Measurements from ENCODE around the gene SGCE.

Gene SGCE

DNA sequence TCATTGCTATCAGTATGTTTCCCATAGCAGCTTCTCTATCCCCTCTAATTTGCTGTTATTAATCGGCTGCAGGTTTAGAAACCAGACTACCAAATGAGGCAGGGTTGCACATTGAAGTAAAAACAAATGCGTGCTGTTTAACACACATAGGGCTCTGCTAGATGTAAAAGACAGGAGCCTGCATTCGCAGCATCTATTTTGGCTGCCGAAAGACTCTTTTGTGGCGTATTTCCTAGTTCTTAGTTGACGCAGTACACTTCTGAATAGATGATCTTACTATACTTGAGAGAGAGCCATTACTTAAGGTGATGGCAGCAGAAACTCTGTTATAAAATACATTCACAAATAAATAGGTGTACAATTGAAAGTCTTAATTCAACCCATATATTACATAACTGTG, 21.4 kb downstream of the SGCE start:
- no peak for ATAC-seq

DNA sequence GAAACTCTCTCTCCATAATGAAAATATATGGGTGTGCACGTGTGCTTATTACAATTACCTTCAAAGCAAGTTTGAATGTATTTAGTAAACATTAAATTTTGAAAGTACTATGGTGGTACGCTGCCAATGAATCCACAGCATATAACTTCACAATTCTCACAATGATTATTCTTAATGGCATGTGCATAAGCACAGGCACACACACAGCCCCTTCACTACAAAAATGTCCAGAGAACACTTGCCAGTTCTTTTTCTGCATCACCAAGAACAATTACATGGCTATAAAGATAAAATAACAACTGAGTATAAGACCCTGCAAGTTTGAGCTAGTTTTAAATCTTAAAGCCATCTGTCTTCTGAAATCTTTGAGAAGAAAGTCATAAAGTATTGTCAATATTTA, 22.2 kb downstream of the SGCE start:
- TF ChIP-seq, protein P1, sequence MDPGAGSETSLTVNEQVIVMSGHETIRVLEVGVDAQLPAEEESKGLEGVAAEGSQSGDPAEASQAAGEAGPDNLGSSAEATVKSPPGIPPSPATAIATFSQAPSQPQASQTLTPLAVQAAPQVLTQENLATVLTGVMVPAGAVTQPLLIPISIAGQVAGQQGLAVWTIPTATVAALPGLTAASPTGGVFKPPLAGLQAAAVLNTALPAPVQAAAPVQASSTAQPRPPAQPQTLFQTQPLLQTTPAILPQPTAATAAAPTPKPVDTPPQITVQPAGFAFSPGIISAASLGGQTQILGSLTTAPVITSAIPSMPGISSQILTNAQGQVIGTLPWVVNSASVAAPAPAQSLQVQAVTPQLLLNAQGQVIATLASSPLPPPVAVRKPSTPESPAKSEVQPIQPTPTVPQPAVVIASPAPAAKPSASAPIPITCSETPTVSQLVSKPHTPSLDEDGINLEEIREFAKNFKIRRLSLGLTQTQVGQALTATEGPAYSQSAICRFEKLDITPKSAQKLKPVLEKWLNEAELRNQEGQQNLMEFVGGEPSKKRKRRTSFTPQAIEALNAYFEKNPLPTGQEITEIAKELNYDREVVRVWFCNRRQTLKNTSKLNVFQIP (CRISPR knock-in tag; IDR thresholded peaks at IDR 0.05; ENCODE audit: borderline replicate concordance, low read depth) = no peak
- no peak for TF ChIP-seq ARNTL (CRISPR knock-in tag; IDR thresholded peaks at IDR 0.05; ENCODE audit: borderline replicate concordance, low read depth)
- no peak for ATAC-seq

More for the DNA sequence above, 21.4 kb downstream of the SGCE start:
- TF ChIP-seq PPARA (CRISPR knock-in tag; IDR thresholded peaks at IDR 0.05; ENCODE audit: borderline replicate concordance) = no peak
- no peak for TF ChIP-seq ARNTL (CRISPR knock-in tag; IDR thresholded peaks at IDR 0.05; ENCODE audit: borderline replicate concordance, low read depth)
- TF ChIP-seq ZNF565 (CRISPR knock-in tag; conservative IDR thresholded peaks at IDR 0.05; ENCODE audit: low read depth) = no peak
- no peak for TF ChIP-seq ZNF70 (CRISPR knock-in tag; IDR thresholded peaks at IDR 0.05)
- no peak for TF ChIP-seq ZNF8 (CRISPR knock-in tag; IDR thresholded peaks at IDR 0.05)
- no peak for TF ChIP-seq OSR1 (CRISPR knock-in tag; IDR thresholded peaks at IDR 0.05)
- TF ChIP-seq, protein P2, sequence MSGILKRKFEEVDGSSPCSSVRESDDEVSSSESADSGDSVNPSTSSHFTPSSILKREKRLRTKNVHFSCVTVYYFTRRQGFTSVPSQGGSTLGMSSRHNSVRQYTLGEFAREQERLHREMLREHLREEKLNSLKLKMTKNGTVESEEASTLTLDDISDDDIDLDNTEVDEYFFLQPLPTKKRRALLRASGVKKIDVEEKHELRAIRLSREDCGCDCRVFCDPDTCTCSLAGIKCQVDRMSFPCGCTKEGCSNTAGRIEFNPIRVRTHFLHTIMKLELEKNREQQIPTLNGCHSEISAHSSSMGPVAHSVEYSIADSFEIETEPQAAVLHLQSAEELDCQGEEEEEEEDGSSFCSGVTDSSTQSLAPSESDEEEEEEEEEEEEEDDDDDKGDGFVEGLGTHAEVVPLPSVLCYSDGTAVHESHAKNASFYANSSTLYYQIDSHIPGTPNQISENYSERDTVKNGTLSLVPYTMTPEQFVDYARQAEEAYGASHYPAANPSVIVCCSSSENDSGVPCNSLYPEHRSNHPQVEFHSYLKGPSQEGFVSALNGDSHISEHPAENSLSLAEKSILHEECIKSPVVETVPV (CRISPR knock-in tag; IDR thresholded peaks at IDR 0.05) = no peak
- TF ChIP-seq, protein P3, sequence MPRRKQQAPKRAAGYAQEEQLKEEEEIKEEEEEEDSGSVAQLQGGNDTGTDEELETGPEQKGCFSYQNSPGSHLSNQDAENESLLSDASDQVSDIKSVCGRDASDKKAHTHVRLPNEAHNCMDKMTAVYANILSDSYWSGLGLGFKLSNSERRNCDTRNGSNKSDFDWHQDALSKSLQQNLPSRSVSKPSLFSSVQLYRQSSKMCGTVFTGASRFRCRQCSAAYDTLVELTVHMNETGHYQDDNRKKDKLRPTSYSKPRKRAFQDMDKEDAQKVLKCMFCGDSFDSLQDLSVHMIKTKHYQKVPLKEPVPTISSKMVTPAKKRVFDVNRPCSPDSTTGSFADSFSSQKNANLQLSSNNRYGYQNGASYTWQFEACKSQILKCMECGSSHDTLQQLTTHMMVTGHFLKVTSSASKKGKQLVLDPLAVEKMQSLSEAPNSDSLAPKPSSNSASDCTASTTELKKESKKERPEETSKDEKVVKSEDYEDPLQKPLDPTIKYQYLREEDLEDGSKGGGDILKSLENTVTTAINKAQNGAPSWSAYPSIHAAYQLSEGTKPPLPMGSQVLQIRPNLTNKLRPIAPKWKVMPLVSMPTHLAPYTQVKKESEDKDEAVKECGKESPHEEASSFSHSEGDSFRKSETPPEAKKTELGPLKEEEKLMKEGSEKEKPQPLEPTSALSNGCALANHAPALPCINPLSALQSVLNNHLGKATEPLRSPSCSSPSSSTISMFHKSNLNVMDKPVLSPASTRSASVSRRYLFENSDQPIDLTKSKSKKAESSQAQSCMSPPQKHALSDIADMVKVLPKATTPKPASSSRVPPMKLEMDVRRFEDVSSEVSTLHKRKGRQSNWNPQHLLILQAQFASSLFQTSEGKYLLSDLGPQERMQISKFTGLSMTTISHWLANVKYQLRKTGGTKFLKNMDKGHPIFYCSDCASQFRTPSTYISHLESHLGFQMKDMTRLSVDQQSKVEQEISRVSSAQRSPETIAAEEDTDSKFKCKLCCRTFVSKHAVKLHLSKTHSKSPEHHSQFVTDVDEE (CRISPR knock-in tag; IDR thresholded peaks at IDR 0.05) = no peak
- no peak for TF ChIP-seq ZFP3 (CRISPR knock-in tag; IDR thresholded peaks at IDR 0.05)
- TF ChIP-seq, protein P4, sequence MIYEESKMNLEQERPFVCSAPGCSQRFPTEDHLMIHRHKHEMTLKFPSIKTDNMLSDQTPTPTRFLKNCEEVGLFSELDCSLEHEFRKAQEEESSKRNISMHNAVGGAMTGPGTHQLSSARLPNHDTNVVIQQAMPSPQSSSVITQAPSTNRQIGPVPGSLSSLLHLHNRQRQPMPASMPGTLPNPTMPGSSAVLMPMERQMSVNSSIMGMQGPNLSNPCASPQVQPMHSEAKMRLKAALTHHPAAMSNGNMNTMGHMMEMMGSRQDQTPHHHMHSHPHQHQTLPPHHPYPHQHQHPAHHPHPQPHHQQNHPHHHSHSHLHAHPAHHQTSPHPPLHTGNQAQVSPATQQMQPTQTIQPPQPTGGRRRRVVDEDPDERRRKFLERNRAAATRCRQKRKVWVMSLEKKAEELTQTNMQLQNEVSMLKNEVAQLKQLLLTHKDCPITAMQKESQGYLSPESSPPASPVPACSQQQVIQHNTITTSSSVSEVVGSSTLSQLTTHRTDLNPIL (CRISPR knock-in tag; IDR thresholded peaks at IDR 0.05; ENCODE audit: low read depth) = no peak
- TF ChIP-seq RARB (CRISPR knock-in tag; IDR thresholded peaks at IDR 0.05) = no peak
- no peak for TF ChIP-seq ZC3H10 (CRISPR knock-in tag; IDR thresholded peaks at IDR 0.05)
- no peak for TF ChIP-seq GLIS3 (CRISPR knock-in tag; IDR thresholded peaks at IDR 0.05)
- TF ChIP-seq, protein P1 (CRISPR knock-in tag; IDR thresholded peaks at IDR 0.05; ENCODE audit: borderline replicate concordance, low read depth) = no peak
- no peak for TF ChIP-seq ISL1 (CRISPR knock-in tag; IDR thresholded peaks at IDR 0.05)
- TF ChIP-seq SNAI2 (CRISPR knock-in tag; IDR thresholded peaks at IDR 0.05) = no peak
- TF ChIP-seq, protein P5, sequence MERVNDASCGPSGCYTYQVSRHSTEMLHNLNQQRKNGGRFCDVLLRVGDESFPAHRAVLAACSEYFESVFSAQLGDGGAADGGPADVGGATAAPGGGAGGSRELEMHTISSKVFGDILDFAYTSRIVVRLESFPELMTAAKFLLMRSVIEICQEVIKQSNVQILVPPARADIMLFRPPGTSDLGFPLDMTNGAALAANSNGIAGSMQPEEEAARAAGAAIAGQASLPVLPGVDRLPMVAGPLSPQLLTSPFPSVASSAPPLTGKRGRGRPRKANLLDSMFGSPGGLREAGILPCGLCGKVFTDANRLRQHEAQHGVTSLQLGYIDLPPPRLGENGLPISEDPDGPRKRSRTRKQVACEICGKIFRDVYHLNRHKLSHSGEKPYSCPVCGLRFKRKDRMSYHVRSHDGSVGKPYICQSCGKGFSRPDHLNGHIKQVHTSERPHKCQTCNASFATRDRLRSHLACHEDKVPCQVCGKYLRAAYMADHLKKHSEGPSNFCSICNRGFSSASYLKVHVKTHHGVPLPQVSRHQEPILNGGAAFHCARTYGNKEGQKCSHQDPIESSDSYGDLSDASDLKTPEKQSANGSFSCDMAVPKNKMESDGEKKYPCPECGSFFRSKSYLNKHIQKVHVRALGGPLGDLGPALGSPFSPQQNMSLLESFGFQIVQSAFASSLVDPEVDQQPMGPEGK (CRISPR knock-in tag; IDR thresholded peaks at IDR 0.05; ENCODE audit: borderline replicate concordance) = no peak
- no peak for TF ChIP-seq TCF4 (CRISPR knock-in tag; IDR thresholded peaks at IDR 0.05; ENCODE audit: borderline replicate concordance)
- TF ChIP-seq BACH2 (CRISPR knock-in tag; IDR thresholded peaks at IDR 0.05; ENCODE audit: borderline replicate concordance) = no peak
- no peak for TF ChIP-seq ZFP30 (CRISPR knock-in tag; IDR thresholded peaks at IDR 0.05)

DNA sequence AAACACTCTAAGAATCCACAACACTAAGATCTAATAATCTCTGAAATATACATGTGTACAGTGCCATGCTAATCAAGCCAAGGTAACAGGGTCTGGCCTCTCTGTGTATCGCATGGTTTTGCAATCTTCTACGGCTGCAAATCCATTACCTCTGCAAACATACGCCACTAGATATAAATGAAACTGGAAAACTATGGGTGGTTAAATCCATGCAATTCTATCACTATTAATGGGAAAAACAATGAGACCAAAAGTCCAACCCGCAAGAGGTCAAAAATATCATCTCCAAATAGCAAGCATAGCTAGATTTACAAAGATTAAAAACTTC, 23.0 kb downstream of the SGCE start:
- no peak for ATAC-seq
- TF ChIP-seq, protein P3 (CRISPR knock-in tag; IDR thresholded peaks at IDR 0.05) = no peak
- no peak for TF ChIP-seq GLIS3 (CRISPR knock-in tag; IDR thresholded peaks at IDR 0.05)
- no peak for TF ChIP-seq BACH2 (CRISPR knock-in tag; IDR thresholded peaks at IDR 0.05; ENCODE audit: borderline replicate concordance)
- TF ChIP-seq, protein P2 (CRISPR knock-in tag; IDR thresholded peaks at IDR 0.05) = no peak
- no peak for TF ChIP-seq ZFP30 (CRISPR knock-in tag; IDR thresholded peaks at IDR 0.05)
- no peak for TF ChIP-seq ZNF70 (CRISPR knock-in tag; IDR thresholded peaks at IDR 0.05)
- TF ChIP-seq SNAI2 (CRISPR knock-in tag; IDR thresholded peaks at IDR 0.05) = no peak
- TF ChIP-seq ARNTL (CRISPR knock-in tag; IDR thresholded peaks at IDR 0.05; ENCODE audit: borderline replicate concordance, low read depth) = no peak
- no peak for TF ChIP-seq CSDC2 (CRISPR knock-in tag; IDR thresholded peaks at IDR 0.05)
- TF ChIP-seq OSR1 (CRISPR knock-in tag; IDR thresholded peaks at IDR 0.05) = no peak
- no peak for TF ChIP-seq ZFP3 (CRISPR knock-in tag; IDR thresholded peaks at IDR 0.05)
- no peak for TF ChIP-seq TCF4 (CRISPR knock-in tag; IDR thresholded peaks at IDR 0.05; ENCODE audit: borderline replicate concordance)
